Trophoblast cell (in vitro differentiated cells and primary cell): ENCODE measurements around the gene GLIS1.

Experiments
- DNase-seq, 2 donors: peaks; one replicate each; pipeline ENCODE4 v3.0.0-alpha.2; 2016
- H2AFZ ChIP-seq: 2 replicates; pipeline ENCODE4 v1.6.1; 2013; ENCODE audit warnings: low read length, moderate library complexity, mild to moderate bottlenecking; ENCODE audit not compliant: insufficient read depth, poor library complexity
- H2AK5ac ChIP-seq: 2 replicates; pipeline ENCODE4 v1.6.1; 2013; ENCODE audit warnings: mild to moderate bottlenecking, low read length
- H2BK120ac ChIP-seq: 2 replicates; pipeline ENCODE4 v1.6.1; 2013; ENCODE audit warnings: low read length, mild to moderate bottlenecking, moderate library complexity; ENCODE audit not compliant: insufficient read depth, poor library complexity
- H2BK12ac ChIP-seq: 2 replicates; pipeline ENCODE4 v1.6.1; 2013; ENCODE audit warnings: mild to moderate bottlenecking, low read length, moderate library complexity
- H2BK5ac ChIP-seq: 2 replicates; pipeline ENCODE4 v1.6.1; 2013; ENCODE audit warnings: low read length, low read depth, moderate library complexity, mild to moderate bottlenecking; ENCODE audit not compliant: poor library complexity
- H3K14ac ChIP-seq: 2 replicates; pipeline ENCODE4 v1.6.1; 2013; ENCODE audit warnings: mild to moderate bottlenecking, low read length
- H3K18ac ChIP-seq: 2 replicates; pipeline ENCODE4 v1.6.1; 2013; ENCODE audit warnings: mild to moderate bottlenecking, low read length
- H3K23ac ChIP-seq: 2 replicates; pipeline ENCODE4 v1.6.1; 2013; ENCODE audit warnings: low read length
- H3K27ac ChIP-seq: 2 replicates; pipeline ENCODE4 v1.5.1; 2013; ENCODE audit warnings: low read depth, mild to moderate bottlenecking, inconsistent platforms, low read length, moderate library complexity
- H3K27me3 ChIP-seq: 2 replicates; pipeline ENCODE4 v1.6.1; 2013; ENCODE audit warnings: inconsistent platforms, mild to moderate bottlenecking, low read length, moderate library complexity; ENCODE audit not compliant: insufficient read depth
- H3K36me3 ChIP-seq, 2 experiments: 1 replicate in 1 of 2; 2 replicates in 1 of 2; pipeline ENCODE4 v1.6.1; 2013; ENCODE audit warnings: low read length in 2 of 2, mild to moderate bottlenecking in 2 of 2, moderate library complexity in 1 of 2; ENCODE audit not compliant: insufficient read depth in 2 of 2, control insufficient read depth in 1 of 2
- H3K4ac ChIP-seq: 2 replicates; pipeline ENCODE4 v1.6.1; 2013; ENCODE audit warnings: low read depth, mild to moderate bottlenecking, low read length, moderate library complexity
- H3K4me1 ChIP-seq, 2 experiments: 1 replicate in 1 of 2; 2 replicates in 1 of 2; pipeline ENCODE4 v1.6.1; 2013; ENCODE audit warnings: low read length in 2 of 2, mild to moderate bottlenecking in 2 of 2, moderate library complexity in 1 of 2; ENCODE audit not compliant: insufficient read depth in 2 of 2, control insufficient read depth in 1 of 2
- H3K4me2 ChIP-seq: 2 replicates; pipeline ENCODE4 v1.6.1; 2013; ENCODE audit warnings: inconsistent platforms, mild to moderate bottlenecking, low read length, moderate library complexity
- H3K4me3 ChIP-seq: 2 replicates; pipeline ENCODE4 v1.5.1; 2013; ENCODE audit warnings: mild to moderate bottlenecking, low read depth, low read length, inconsistent platforms
- H3K79me1 ChIP-seq: one replicate; pipeline ENCODE4 v1.6.1; 2013; ENCODE audit warnings: low read length
- H3K79me2 ChIP-seq: 2 replicates; pipeline ENCODE4 v1.6.1; 2013; ENCODE audit warnings: low read length, mild to moderate bottlenecking; ENCODE audit not compliant: control insufficient read depth, insufficient read depth, poor library complexity
- H3K9ac ChIP-seq: 2 replicates; pipeline ENCODE4 v1.6.1; 2013; ENCODE audit warnings: mild to moderate bottlenecking, low read length
- H3K9me3 ChIP-seq: 2 replicates; pipeline ENCODE4 v1.6.1; 2013; ENCODE audit warnings: low read depth, mild to moderate bottlenecking, control low read depth, inconsistent platforms, low read length; ENCODE audit not compliant: insufficient read depth
- H4K12ac ChIP-seq: 2 replicates; pipeline ENCODE4 v1.6.1; 2013; ENCODE audit warnings: low read depth, mild to moderate bottlenecking, low read length, moderate library complexity
- H4K8ac ChIP-seq: 2 replicates; pipeline ENCODE4 v1.6.1; 2013; ENCODE audit warnings: low read depth, mild to moderate bottlenecking, low read length, moderate library complexity
- H4K91ac ChIP-seq: one replicate; pipeline ENCODE4 v1.6.1; 2013; ENCODE audit warnings: low read depth, mild to moderate bottlenecking, low read length, moderate library complexity
- WGBS: extraction: QIAGEN DNeasy Blood & Tissue Kit; methylation state at CpG from one replicate; pipeline ENCODE4 v1.1.7; 2013; ENCODE audit warnings: missing lambda C conversion rate; ENCODE audit not compliant: insufficient read length, insufficient coverage; ENCODE audit errors: extremely low coverage; 5-methylcytosine and 5-hydroxymethylcytosine counted together

Gene GLIS1

DNA sequence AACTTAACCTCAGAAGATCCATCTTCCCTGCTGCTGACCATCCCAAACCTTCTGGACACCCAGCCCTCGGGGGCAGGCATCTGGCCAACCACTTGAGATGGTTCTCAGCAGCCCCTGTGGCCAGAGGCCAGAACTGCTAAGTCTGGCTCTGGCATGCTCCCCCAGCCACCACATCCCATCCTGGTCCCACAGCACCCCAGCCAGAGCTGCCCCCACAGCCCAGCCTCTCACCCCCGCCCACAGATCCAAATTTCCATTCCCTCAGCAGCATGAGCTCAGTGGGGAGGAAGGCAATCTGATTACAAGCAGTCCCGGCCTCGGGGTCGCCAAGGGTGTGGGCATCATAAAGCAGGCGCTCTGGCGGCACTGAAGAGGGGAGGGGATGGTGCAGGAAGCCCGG lies 45.6 kb downstream of the GLIS1 start:
- no peaks in the 10 kb centered on the region for H3K79me2 ChIP-seq
- no peaks in the 10 kb centered on the region for H3K4me1 ChIP-seq
- no peak overlapping the region for H3K4me2 ChIP-seq
- no peaks in the 10 kb centered on the region for H3K36me3 ChIP-seq
- H4K91ac ChIP-seq, result no peak overlapping the region
- no peak overlapping the region for H2BK12ac ChIP-seq
- H3K79me1 ChIP-seq, result no peaks in the 10 kb centered on the region
- no peak overlapping the region for H4K8ac ChIP-seq
- H3K18ac ChIP-seq, result no peak overlapping the region
- H2BK120ac ChIP-seq, result no peak overlapping the region
- DNase-seq, result no peak
- no peak overlapping the region for H3K14ac ChIP-seq
- H3K27me3 ChIP-seq, result no peaks in the 10 kb centered on the region
- H3K9ac ChIP-seq, result no peak overlapping the region
- no peak overlapping the region for H2AFZ ChIP-seq
- H3K9me3 ChIP-seq, result peaks cover 4% of the 10 kb centered on the region
- H2AK5ac ChIP-seq, result no peak overlapping the region
- no peak overlapping the region for H2BK5ac ChIP-seq
- H3K4me3 ChIP-seq, result no peak overlapping the region
- no peak overlapping the region for H4K12ac ChIP-seq
- no peak overlapping the region for H3K23ac ChIP-seq
- WGBS, result no CpG with 5 or more reads among the region's 8 CpGs
- no peak overlapping the region for H3K4ac ChIP-seq
- no peak overlapping the region for H3K27ac ChIP-seq

DNA sequence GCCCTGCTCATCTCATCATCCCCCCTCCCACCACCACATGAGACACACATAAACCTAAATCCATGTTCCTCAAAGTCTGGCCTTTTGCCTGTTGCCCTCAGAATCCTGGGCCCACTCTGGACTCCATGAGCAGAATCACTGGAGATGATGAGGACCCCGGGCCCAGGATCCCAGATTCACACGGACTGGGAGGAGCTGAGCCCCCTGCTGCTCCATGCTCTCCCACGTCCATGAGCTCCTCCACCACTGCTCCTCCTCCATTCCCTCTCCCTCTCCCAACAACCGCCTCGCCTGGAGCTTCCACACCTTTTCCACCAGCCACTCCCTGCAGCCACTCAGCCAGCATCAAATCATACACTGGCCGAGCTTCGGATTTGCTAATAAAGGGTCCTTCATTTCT lies 47.6 kb downstream of the GLIS1 start:
- no peak overlapping the region for H4K8ac ChIP-seq
- no CpG with 5 or more reads among the region's 7 CpGs for WGBS
- no peaks in the 10 kb centered on the region for H3K79me2 ChIP-seq
- H3K79me1 ChIP-seq, result no peaks in the 10 kb centered on the region
- no peak overlapping the region for H3K9ac ChIP-seq
- H2BK12ac ChIP-seq, result no peak overlapping the region
- H2AFZ ChIP-seq, result no peak overlapping the region
- no peak overlapping the region for H3K4me3 ChIP-seq
- H3K23ac ChIP-seq, result no peak overlapping the region
- no peaks in the 10 kb centered on the region for H3K4me1 ChIP-seq
- no peak for DNase-seq
- H3K27me3 ChIP-seq, result no peaks in the 10 kb centered on the region
- peaks cover 4% of the 10 kb centered on the region for H3K9me3 ChIP-seq
- H3K27ac ChIP-seq, result no peak overlapping the region
- H3K4ac ChIP-seq, result no peak overlapping the region
- no peak overlapping the region for H4K91ac ChIP-seq
- no peak overlapping the region for H3K18ac ChIP-seq
- no peak overlapping the region for H2BK5ac ChIP-seq
- H4K12ac ChIP-seq, result no peak overlapping the region
- H3K14ac ChIP-seq, result no peak overlapping the region
- no peak overlapping the region for H3K4me2 ChIP-seq
- H2BK120ac ChIP-seq, result no peak overlapping the region
- no peaks in the 10 kb centered on the region for H3K36me3 ChIP-seq
- no peak overlapping the region for H2AK5ac ChIP-seq

DNA sequence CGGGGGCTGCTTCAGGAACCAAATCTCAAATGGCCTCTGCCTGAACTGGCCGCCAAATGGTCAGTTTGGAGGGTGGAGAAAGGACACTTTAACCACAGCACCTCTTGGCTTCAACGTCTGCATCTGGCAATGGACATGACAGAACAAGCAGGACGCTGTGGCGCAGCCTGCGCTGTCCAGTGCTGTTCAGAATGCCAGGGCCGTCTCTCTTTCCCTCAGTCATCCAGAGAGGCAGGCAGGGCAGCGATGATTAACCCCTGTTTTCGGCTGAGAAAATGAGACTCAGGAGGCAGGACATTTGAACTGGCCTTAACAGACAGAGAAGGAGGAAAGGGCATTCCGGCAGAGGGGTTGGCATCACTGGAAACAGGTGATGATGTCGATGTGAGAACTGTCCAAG lies 48.6 kb downstream of the GLIS1 start:
- Histone ChIP-seq H2BK12ac (no peak overlapping the region), H4K8ac (no peak overlapping the region), H3K23ac (no peak overlapping the region), H2AFZ (no peak overlapping the region), H3K79me2 (no peaks in the 10 kb centered on the region), H3K27ac (no peak overlapping the region), H3K18ac (no peak overlapping the region), H3K4me1 (peaks cover 4% of the 10 kb centered on the region in 2 experiments), H2BK5ac (no peak overlapping the region), H3K9me3 (peaks cover 4% of the 10 kb centered on the region), H4K91ac (no peak overlapping the region), H3K36me3 (no peaks in the 10 kb centered on the region), H4K12ac (no peak overlapping the region), H3K9ac (no peak overlapping the region), H3K4ac (no peak overlapping the region), H3K79me1 (no peaks in the 10 kb centered on the region), H2AK5ac (no peak overlapping the region), H3K4me2 (no peak overlapping the region), H3K27me3 (no peaks in the 10 kb centered on the region), H3K14ac (no peak overlapping the region), H3K4me3 (no peak overlapping the region), H2BK120ac (no peak overlapping the region)
- no peak for DNase-seq
- no CpG with 5 or more reads among the region's 11 CpGs for WGBS

DNA sequence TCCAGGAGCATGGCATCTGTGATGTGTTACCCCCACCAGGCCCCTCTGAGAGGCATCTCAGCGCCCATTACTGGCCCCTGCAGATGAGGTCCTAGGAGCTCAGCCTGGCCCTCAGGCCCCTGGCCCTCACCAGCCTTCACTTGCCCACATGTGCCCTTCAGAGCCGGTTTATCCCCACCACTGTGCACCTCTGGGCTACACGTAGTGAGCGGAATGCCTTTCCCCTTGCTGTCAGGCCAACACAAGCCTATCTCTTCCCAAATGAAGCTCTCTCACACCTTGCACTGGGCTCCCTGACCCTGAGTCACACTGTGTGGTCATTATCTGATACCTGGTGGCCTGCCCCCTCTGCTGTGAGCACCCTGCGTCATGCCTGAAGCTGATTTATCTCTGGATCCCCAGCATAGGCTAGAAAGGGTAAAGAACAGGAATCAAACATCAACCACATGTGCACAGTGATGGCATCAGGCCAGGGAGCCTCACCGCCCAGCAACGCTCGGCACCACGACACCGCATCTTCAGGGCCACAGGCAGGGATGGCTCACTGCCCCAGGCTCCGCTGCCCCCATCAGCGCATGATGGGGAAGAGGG lies 49.1 kb downstream of the GLIS1 start:
- no peak overlapping the region for H2BK120ac ChIP-seq
- no peak overlapping the region for H4K12ac ChIP-seq
- H3K4me3 ChIP-seq, result no peak overlapping the region
- no peaks in the 10 kb centered on the region for H3K79me2 ChIP-seq
- H2AK5ac ChIP-seq, result no peak overlapping the region
- H2AFZ ChIP-seq, result no peak overlapping the region
- no peaks in the 10 kb centered on the region for H3K27me3 ChIP-seq
- no peak overlapping the region for H3K9ac ChIP-seq
- H4K91ac ChIP-seq, result no peak overlapping the region
- H3K27ac ChIP-seq, result no peak overlapping the region
- H3K4me2 ChIP-seq, result no peak overlapping the region
- no peak overlapping the region for H3K23ac ChIP-seq
- no CpG with 5 or more reads among the region's 12 CpGs for WGBS
- H2BK5ac ChIP-seq, result no peak overlapping the region
- no peak overlapping the region for H3K4ac ChIP-seq
- no peaks in the 10 kb centered on the region for H3K79me1 ChIP-seq
- no peak overlapping the region for H4K8ac ChIP-seq
- H3K18ac ChIP-seq, result no peak overlapping the region
- no peak for DNase-seq
- H3K14ac ChIP-seq, result no peak overlapping the region
- H3K36me3 ChIP-seq, result no peaks in the 10 kb centered on the region
- peaks cover 4% of the 10 kb centered on the region for H3K9me3 ChIP-seq
- no peak overlapping the region for H2BK12ac ChIP-seq
- H3K4me1 ChIP-seq, result peaks cover 4% of the 10 kb centered on the region in 2 experiments
